Activated CD8-positive, alpha-beta memory T cell treated with anti-CD3 and anti-CD28 coated beads, Interleukin-2, amount 50 U/mL, for 4 hours (primary cell): Measurements from ENCODE around the gene SIX3.

Source experiments
- DNase-seq: peaks from one replicate; pipeline ENCODE4 v3.0.0-alpha.2; 2020

Gene SIX3

GRCh38 chr2:44944102-44944951 lies 2.8 kb downstream of the SIX3 start:
- DNase-seq = no peak

- DNase-seq = no peak
Observed at GRCh38 chr2:44944952-44945612, 3.6 kb downstream of the SIX3 start.

GRCh38 chr2:44945676-44946371 lies 4.3 kb downstream of the SIX3 start:
- DNase-seq = no peak

GRCh38 chr2:44946372-44947027 lies 5.0 kb downstream of the SIX3 start:
- no peak for DNase-seq

- DNase-seq = no peak
Observed at GRCh38 chr2:44947028-44947375, 5.5 kb downstream of the SIX3 start.

- no peak for DNase-seq
Observed at GRCh38 chr2:44948565-44949328, 7.2 kb downstream of the SIX3 start.

GRCh38 chr2:44949329-44950151 lies 8.0 kb downstream of the SIX3 start:
- DNase-seq = no peak

GRCh38 chr2:44950646-44951045 lies 9.1 kb downstream of the SIX3 start:
- no peak for DNase-seq

GRCh38 chr2:44951124-44951523 lies 9.6 kb downstream of the SIX3 start:
- DNase-seq = no peak

GRCh38 chr2:44951714-44952113 lies 10.2 kb downstream of the SIX3 start:
- DNase-seq = no peak

- DNase-seq = no peak
Observed at GRCh38 chr2:44952143-44952805, 10.8 kb downstream of the SIX3 start.

- DNase-seq = no peak
Observed at GRCh38 chr2:44952806-44953498, 11.4 kb downstream of the SIX3 start.

- DNase-seq = no peak
Observed at GRCh38 chr2:44953499-44953883, 12.0 kb downstream of the SIX3 start.

- no peak for DNase-seq
Observed at GRCh38 chr2:44954447-44954888, 13.0 kb downstream of the SIX3 start.

GRCh38 chr2:44954889-44955592 lies 13.5 kb downstream of the SIX3 start:
- no peak for DNase-seq

GRCh38 chr2:44955593-44956392 lies 14.3 kb downstream of the SIX3 start:
- DNase-seq = peak; percentile 73

- no peak for DNase-seq
Observed at GRCh38 chr2:44956843-44957242, 15.3 kb downstream of the SIX3 start.

GRCh38 chr2:44957656-44958327 lies 16.3 kb downstream of the SIX3 start:
- DNase-seq = no peak
